Measurements from ENCODE around the gene CCSER1.

DNA sequence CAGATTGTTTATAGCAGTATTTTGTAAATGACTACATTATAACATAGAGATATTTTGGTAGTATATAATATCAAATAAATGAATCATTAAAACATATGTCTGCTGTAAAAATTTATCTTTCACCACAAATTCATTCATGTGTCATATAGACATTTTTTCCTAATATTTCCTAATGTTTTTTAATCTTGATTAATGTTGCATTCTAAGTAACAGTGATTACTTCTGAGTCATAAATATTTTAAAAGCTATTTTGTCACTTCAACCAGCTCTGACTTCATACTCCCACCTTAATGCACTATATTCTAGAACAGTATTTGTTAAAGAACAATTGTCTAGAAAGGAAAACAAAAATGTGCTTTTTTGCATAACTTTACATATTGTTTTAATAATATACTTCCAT is 904.6 kb downstream of the CCSER1 start:
- TF ChIP-seq CTCF (conservative IDR thresholded peaks at IDR 0.05; ENCODE audit: low read length) (no peak), EZH2phosphoT487 (IDR thresholded peaks at IDR 0.05; ENCODE audit: borderline replicate concordance, low read depth, low read length) (no peak)
